Dedifferentiated amniotic fluid mesenchymal stem cell (primary cell): ENCODE data around the gene TSC2.
A peak's percentile ranks its signal among the peaks of the same experiment; 100 is the strongest.
"Not testable (repeated sequence)": the region's sequence is repeated elsewhere in the genome, so short reads cannot be mapped to it uniquely, and the experiment has no call there.

ENCODE experiments used
- DNase-seq: peaks from one replicate; pipeline ENCODE4 v3.0.0-alpha.2; 2016; ENCODE audit errors: extremely low spot score

TSC2 gene

DNA sequence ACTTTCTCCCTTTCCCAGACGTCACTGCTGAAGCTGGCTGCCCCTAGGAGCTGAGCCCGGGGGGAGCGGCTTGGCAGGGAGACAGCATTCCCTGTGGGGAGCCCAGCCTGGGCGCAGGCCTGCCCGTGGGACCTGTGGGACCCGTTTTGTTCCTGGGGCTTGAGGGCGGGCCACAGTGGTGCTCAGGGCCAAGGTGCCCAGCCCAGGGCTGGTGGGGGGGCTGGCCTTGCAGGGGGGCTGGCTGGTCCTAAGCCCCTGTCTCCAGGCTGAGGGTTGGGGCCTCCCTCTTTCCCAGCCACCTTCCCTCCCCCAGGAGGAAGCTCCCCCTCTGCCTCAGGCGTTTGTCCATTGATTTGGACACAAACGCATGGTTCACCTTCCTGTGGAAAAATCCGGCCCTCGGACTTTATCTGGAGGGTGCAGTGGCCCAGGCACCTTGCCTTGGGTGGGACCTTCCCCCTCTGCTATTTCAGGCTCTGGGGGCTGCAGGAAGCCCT is 16.7 kb upstream of the TSC2 start:
- DNase-seq, result no peak

DNA sequence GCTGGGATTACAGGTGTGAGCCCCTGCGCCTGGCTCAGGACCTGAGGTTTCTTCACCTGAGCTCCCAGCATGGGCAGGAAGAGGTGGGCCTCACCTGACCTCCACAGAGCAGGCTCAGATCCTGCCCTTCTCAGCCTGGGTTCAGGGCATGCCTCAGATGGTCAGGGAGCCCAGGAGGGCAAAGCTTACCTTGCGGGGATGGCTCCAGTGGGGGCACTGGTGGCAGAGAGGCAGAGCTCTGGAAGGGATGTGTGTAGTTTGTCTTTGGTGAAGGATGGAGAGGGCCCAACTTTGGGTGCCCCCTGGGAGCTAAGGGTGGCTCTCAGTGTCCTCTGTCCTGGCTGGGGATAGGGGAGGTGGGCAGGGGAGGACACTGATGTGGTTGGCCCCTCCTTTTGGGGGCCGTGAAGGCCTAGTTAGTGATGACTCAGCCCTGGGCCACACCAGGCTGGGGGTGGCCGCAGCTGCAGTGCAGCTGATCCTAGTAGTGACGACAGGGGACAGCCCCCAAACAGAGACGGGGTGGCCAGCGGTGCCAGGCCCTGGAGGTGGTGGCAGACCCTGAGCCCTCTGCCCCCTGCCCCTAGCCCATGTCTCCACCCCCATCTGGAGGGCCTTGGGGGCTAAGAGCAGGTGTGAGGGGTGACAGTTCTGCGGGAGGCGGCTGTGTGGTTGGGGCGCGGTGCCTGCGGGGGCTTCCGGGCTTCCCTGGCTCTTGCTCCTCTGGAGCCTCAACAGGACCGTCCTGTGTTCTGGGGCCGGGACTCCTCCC is 15.3 kb upstream of the TSC2 start:
- no peak for DNase-seq

DNA sequence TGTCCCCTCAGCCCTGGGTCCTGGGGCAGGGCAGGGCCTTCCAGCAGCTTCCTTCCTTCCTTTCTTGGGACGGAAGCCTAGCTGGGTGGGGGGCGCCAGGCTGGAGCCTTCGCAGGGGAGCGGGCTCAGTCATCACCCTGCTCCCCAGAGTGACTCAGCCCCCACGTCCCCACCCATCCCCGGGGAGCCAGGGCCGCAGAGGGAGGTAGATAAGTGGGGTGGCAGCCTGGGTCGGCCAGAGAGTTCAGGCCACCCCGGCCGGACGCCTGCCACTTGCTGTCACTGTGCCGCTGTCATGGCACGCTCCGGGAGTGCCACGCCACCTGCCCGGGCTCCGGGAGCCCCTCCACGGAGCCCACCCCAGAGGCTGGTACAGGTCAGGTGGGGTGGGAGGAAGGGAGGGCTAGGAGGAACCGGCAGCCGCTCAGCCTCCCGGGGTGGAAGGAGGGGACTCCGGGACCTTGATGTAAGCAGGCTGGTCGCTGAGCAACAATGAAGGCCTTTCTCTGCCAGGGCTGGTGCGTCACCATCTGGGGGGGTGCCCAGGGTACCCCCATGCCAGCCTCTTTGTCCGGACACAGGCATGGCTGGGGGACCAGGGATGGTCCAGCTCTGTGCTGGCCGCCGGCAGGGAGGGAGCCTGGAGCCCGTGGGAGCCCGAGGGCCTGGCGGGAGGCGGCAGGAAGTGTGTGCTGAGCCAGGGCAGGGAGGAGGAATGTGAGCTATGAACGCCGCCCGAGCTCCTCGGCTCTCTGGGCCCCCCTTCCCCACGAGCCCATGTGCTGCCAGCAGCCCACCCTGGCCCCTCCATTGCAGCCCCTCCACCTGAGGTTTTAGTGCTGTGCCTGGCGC is 14.5 kb upstream of the TSC2 start:
- DNase-seq, result peak; percentile 60

DNA sequence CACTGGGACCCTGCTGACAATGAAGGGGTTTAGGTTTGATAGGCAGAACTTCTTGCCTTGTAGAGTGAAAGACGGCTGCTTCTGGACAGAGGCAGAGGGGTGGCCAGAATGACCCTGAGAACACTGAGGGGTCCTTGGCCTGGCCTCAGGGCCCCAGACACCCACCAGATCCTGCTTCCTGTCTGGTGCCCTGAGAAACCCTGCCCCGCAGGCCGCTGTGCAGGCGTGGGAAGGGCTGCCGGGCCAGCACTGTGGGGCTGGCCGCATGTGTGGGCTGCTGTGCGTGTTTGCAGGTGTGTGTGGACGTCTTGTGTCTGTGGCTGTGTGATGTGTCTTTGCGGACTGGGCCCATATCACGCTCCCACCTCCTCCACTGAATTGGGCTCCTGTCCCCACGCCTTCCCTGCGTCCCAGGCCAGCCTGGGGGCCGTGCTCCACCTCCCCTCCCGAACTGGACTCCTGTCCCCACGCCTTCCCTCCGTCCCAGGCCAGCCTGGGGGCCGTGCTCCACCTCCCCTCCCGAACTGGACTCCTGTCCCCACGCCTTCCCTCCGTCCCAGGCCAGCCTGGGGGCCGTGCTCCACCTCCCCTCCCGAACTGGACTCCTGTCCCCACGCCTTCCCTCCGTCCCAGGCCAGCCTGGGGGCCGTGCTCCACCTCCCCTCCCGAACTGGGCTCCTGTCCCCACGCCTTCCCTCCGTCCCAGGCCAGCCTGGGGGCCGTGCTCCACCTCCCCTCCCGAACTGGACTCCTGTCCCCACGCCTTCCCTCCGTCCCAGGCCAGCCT is 13.7 kb upstream of the TSC2 start:
- DNase-seq, result not testable (repeated sequence)

DNA sequence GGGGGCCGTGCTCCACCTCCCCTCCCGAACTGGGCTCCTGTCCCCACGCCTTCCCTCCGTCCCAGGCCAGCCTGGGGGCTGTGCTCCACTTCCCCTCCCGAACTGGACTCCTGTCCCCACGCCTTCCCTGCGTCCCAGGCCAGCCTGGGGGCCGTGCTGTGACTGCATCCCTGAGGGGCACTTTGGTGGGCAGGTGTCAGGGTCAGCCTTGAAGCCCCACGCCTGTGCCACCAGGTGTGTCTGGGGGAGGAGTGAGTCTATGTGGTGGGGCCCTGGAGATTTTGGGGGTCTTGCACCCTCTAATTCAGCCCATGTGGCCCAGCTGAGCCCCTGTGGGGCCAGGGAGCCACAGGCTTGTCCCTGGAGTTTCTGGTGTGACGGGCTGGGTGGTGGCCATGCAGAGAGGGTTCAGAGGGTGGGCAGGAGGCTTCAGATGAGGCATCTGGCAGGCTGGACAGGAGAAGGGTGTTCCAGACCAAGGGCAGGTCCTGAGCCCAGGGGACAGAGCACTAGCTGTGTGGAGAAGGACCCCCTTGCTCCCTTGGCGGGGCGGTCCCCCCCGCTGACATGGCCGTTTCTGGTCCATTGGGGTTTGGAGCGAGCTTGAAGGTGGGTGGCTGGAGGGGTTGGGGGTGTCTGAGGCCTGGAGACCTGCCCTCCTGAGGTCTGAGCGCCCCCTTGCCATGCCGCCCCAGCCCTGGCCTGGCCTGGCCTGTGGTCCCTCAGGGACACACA is 12.9 kb upstream of the TSC2 start:
- no peak for DNase-seq

DNA sequence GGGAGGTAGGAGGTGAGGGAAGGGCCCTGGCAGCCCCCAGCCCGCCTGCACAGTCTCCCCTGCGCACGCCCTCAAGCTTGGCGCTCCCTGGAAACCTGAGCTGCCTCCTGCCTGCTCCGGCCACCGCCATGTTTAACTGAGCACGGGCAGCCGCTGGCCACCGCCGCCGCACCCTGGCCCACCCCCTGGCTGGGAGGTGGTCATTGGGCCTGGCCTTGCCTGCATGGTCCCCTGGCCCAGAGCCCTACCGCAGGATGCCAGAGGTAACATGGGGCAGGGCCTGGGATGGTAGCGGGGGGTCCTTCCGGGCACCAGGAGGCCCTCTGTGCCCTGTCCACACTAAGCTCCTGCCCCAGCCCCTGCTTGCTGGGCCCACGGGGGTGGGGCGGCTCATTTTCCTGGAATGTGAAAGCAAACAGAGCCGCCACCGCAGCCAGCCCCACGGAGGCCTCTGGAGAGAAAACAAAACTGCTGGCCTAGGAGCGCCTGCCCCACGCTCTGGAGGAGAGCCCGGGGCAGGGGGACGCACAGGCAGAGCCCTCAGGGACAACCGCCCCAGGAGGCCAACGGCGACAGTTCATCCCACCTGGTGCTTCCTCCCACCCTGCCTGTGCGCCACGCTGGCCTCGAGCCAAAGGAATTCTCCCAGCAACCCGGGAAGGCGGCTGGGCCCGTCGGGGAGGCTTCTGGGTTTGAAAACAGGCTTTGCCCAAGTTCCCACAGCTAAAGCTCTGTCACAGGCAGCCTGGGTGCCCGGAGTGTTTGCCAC is 12.2 kb upstream of the TSC2 start:
- DNase-seq, result peak; percentile 89

DNA sequence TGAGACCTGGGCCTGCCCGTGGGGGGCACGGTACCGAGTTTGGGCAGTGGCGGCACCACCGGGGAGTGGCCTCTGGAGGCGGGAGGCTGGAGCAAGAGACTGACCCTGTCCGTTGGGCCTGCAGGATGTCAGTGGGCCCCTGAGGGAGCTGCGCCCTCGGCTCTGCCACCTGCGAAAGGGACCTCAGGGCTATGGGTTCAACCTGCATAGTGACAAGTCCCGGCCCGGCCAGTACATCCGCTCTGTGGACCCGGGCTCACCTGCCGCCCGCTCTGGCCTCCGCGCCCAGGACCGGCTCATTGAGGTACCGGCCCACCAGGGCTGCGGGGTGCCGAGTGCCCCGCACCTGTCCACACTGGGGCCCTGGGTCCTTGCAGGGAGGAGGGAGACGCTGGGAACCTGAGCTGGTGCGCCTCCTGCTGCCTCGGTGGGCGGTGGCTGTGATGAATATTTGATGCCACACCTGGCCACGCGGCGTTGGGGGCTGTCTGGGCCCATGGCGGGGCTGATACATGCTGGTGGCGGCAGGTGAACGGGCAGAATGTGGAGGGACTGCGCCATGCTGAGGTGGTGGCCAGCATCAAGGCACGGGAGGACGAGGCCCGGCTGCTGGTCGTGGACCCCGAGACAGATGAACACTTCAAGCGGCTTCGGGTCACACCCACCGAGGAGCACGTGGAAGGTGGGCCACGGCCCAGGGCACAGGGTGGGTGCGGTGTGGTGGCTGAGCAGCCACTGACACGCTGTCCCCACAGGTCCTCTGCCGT is 11.4 kb upstream of the TSC2 start:
- DNase-seq, result no peak

DNA sequence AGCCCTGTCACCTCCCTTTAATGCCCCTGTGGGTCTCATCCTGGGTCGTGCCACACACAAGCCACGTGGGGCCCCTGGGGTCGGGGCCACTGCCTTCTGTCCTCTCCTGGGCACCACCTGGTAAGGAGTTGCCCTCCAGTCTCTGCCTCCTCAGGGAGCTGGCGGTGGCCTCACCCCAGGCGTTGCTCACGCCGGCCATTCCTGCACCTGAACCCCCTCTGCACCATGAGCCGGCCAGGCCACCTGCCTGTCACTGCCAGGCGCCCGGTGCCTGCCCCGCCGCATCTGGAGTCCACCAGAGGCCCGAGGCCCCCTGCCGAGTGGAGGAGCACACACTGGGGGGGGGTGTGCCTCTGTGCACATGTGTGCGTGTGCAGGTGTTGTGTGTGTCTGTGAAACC is 10.7 kb upstream of the TSC2 start:
- DNase-seq, result no peak

DNA sequence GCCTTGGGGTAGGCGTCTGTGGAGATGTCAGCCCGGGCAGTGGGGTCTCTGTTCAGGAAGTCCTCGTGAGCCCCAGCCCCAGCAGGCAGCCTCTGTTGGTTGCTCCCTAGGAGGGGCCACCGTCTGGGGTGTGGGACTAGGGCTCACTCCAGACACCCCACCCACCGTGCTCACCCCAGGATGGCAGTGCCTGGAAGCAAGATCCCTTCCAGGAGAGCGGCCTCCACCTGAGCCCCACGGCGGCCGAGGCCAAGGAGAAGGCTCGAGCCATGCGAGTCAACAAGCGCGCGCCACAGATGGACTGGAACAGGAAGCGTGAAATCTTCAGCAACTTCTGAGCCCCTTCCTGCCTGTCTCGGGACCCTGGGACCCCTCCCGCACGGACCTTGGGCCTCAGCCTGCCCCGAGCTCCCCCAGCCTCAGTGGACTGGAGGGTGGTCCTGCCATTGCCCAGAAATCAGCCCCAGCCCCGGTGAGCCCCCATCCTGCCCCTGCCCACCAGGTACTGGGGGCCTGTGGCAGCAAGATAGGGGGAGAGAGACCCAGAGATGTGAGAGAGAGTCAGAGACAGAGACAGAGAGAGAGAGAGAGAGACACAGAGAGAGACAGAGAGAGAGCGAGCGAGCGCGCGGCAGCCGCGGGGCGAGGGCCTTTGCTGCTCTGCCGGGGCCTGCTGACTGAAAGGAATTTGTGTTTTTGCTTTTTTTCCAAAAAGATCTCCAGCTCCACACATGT is 10.0 kb upstream of the TSC2 start:
- no peak for DNase-seq

DNA sequence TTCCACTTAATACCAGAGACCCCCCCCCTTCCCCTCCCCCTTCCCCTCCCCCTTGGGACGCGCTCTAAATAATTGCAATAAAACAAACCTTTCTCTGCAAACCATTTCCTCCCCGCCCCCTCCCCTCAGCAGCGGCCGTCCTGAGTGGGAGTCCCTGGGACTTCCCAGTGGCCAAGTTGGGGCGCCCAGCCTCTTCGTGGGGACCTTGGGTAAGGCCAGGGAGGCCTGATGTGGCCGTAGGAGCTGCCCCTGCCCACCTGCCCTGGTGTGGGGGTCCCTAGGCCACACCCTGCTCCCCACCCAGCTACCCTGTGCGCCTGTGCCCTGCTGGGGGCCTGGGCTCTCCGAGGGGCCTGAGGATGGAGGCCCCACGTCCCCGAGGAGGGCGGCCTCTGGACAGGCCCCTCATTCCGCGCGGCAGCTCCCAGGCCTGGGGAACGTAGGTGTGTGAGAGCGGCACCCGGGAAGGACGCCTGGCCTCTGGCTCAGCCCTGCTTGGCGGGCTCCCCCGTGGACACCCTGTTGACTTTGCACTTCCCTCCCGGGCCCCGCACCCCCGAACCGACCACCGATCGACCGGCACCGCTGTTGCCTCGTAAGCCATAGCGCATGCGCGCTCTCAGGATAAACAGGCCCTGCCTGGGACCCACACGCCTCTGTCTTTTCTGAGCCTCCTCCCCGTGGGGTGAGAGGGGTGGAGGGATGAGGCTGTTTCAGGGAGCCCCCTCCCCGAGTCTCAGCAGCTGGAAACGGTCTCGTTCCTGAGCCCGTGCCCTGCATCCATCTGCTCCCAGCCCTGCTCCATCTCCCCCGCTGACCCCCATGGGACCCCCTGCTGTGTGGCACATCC is 9.2 kb upstream of the TSC2 start:
- DNase-seq, result no peak

DNA sequence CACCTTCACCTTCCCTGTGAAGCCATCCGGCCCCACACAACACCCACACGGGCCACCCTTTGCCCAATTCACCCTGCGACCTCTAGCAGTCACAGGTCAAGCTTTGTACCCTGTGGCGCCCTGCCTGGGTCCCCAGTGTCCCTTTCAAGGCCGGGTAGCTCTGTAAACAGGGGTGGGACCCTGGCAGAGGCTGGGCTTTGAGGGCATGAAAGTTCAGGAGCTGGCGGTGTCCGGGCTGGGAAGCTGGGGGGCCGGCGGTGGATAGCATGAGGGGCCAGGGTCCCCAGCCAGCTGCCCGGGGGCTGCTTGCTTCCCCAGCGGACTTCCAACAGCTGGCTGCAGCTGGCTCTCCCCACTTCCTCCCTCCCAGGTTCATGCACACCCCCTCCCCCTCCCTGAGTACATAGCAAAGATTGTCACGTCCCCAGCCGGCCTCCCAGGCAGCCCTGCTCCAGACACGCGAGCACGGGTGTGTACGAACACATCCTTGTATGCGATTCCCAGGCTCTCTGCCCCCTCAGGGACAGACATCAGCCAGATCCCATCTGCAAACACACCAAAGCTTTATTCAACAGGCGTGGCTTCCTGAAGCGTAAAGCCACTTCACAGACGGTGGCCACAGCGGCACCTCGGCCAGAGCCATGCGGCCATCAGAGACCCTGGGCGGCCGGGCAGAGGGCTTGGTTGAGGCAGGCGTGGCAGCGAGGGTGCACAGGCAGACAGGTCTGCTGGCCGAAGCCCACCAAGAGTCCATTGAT is 8.3 kb upstream of the TSC2 start:
- peak; percentile 84 for DNase-seq

DNA sequence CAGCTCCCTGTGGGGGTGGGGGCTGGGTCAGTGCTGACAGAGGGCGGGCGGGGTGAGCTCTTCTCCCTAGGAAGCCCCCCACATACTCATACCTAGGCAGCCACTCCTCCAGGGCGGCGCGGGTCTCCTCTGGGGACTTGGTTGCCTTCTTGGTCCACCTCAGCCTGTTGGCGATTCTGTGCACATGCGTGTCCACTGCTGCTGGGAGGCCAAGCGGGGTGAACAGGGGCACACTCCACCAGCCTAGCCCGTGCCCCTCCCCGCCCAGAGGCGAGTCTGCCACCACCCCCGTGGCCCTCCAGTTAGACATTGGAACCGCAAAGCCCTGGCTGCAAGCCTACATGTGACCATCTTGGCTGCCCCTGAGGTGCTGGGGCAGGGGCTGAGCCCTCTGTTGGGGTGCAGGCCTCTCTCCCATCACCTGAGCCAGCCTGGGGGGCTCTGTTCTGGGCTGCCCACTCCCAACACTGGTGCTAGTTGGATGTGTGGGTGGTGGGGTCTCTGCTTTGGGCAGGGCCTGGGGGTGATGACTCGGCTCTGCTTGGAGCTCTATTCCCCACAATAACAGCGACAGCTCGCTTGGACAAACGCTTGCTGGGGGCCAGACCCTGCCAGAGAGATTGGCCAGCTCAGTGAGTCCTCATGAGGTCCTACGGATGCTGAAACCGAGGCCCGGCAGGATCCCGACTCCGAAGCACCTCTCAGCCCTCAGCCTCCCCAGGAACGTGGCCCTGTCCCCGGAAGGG is 7.6 kb upstream of the TSC2 start:
- DNase-seq, result no peak

DNA sequence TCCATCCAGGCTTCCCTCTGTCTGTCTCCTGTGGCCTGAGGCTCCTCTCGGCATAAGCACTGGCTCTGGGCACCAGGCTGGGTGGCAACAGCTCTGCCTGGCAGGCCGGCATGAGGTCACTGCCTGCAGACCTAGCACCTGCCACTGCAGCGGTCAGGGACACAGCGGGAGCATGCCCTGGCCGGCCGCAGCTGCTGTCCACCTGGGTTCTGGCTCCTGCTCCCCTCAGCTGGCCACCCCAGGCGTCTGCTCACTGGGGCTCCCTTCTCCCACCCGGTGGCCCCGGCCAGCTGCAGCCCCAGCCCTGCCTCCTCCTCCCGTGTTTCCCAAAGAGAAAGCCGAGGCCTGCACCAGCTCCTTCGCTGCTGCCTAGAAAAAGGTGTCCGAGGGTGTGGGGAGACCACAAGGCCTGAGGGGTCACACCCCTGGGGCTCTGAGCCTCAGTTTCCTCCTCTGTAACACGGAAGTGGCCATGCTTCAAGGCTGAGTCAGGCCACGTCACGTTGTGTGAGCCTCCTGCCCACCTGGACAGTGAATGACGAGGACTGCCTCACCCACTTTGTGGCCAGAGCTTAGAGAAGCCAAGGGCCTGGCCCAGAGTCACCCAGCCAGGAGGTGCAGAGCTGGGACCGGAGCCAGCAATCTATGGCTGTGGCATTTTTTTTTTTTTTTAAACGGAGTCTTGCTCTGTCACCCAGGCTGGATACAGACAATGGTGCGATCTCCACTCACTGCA is 6.8 kb upstream of the TSC2 start:
- no peak for DNase-seq

DNA sequence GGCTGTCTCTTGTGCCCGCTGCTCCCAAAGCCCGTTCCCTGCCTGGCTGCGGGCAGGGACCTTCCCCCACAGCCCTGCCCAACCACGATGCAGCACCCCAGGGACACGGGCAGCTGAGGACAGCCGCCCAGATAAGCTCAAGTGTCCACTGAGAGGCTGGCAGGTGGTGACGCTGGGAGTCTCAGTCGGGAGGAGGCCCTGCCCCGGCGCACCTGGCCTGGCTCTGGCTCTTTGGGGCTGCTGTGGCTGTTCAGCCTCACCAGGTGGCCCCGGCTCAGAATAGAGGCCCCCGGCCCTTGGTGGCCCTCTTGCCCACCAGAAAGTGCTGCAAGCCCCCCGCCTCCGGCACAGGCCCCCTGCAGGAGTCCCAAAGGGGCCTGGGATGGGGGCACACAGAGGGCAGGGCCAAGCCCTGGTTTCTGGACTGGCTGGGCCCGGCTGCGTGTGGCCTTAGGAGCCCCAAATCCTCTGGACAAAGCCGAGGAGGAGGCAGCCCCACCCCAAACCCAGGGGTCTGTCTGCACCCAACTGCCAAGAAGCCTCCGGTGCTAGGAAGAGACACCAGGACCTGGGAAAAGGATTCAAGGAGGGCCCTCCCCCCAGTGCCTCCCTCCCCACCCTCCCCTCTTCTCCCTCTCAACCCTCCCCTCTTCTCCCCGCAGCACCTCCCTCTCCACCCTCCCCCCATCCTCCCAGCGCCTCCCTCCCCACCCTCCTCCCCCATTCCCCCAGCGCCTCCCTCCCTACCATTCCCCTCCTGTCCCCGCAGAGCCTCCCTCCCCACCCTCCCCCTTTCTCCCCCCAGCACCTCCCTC is 5.4 kb upstream of the TSC2 start:
- DNase-seq, result no peak

DNA sequence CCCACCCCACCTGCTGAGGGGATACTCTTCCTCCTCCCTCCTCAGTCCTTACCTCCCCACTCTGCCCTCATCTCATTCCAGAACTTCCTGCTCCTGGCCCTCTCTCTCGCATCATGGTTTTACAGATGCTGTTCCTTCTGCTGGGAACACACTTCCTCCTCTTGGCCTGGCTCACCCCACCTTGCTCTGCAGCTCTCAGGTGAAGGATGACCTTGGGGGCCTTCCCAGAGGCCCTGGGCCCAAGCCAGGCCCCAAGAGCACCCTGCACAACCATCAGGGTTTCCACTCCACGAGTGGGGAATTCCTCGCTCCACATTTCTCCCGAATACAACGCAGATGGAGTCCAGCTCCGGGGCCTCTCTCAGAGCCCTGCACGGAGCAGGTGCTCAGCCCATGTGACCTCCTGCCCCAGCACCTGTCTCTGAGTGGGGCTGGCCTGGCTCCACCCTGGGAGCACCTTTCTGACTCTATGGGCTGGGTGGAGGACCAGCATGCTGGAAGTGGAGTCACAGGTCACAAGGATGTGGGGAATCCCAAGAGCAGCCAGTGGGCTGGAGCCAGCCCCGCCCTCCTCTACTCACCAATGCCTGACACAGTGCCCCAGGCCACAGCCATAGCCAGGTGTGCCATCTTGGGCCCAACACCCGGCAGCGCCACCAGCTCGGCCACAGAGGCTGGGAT is 4.7 kb upstream of the TSC2 start:
- no peak for DNase-seq
